Endothelial cell of umbilical vein (primary cell): ENCODE data around the gene GSTP1.
"Not testable (repeated sequence)": the region's sequence is repeated elsewhere in the genome, so short reads cannot be mapped to it uniquely, and the experiment has no call there.

Source experiments
- EZH2 ChIP-seq: IDR thresholded peaks from 2 replicates; pipeline ENCODE4 v1.6.1; 2012; ENCODE audit warnings: borderline replicate concordance, low read depth, mild to moderate bottlenecking, moderate library complexity, low read length, inconsistent platforms; ENCODE audit not compliant: severe bottlenecking
- JUN ChIP-seq: IDR thresholded peaks from 2 replicates; pipeline ENCODE4 v1.6.1; 2011; ENCODE audit warnings: borderline replicate concordance, low read depth; ENCODE audit not compliant: insufficient read length, insufficient read depth
- MAX ChIP-seq: IDR thresholded peaks from 2 replicates; pipeline ENCODE4 v1.6.1; 2011; ENCODE audit not compliant: insufficient read depth, insufficient read length
- POLR2A ChIP-seq: IDR thresholded peaks from 2 replicates; pipeline ENCODE4 v1.6.1; 2012; ENCODE audit warnings: low read depth, mild to moderate bottlenecking, control low read depth, low read length
- POLR2AphosphoS5 ChIP-seq: IDR thresholded peaks from 2 replicates; pipeline ENCODE4 v1.6.1; 2012; ENCODE audit warnings: low read depth, mild to moderate bottlenecking, control low read depth, low read length, moderate library complexity; ENCODE audit not compliant: insufficient read depth
- TF ChIP-seq, protein P1 (sequence below), 2 donors: IDR thresholded peaks; 1 replicate in 1 of 2; 2 replicates in 1 of 2; pipeline ENCODE4 v1.5.1; 2011; ENCODE audit warnings: low read length in 2 of 2, mild to moderate bottlenecking in 2 of 2, moderate library complexity in 2 of 2, control low read depth in 1 of 2, inconsistent platforms in 1 of 2, low read depth in 1 of 2; ENCODE audit not compliant: insufficient read depth in 1 of 2; ENCODE audit errors: extremely low read depth in 1 of 2

DNA sequence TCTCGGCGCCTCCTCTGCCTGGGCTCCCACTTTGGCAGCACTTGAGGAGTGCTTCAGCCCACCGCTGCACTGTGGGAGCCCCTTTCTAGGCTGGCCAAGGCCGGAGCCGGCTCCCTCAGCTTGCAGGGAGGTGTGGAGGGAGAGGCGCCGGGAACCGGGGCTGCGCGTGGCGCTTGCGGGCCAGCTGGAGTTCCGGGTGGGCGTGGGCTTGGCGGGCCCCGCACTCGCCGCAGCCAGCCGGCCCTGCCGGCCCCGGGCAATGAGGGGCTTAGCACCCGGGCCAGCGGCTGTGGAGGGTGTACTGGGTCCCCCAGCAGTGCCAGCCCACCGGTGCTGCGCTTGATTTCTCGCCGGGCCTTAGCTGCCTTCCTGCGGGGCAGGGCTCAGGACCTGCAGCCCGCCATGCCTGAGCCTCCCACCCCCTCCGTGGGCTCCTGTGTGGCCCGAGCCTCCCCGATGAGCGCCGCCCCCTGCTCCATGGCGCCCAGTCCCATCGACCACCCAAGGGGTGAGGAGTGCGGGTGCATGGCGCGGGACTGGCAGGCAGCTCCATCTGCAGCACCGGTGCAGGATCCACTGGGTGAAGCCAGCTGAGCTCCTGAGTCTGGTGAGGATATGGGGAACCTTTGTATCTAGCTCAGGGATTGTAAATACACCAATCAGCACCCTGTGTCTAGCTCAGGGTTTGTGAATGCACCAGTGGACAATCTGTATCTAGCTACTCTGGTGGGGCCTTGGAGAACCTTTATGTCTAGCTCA is 35.5 kb downstream of the GSTP1 start:
- not testable (repeated sequence) for TF ChIP-seq POLR2A, POLR2AphosphoS5, EZH2, JUN, MAX
- TF ChIP-seq, protein P1, sequence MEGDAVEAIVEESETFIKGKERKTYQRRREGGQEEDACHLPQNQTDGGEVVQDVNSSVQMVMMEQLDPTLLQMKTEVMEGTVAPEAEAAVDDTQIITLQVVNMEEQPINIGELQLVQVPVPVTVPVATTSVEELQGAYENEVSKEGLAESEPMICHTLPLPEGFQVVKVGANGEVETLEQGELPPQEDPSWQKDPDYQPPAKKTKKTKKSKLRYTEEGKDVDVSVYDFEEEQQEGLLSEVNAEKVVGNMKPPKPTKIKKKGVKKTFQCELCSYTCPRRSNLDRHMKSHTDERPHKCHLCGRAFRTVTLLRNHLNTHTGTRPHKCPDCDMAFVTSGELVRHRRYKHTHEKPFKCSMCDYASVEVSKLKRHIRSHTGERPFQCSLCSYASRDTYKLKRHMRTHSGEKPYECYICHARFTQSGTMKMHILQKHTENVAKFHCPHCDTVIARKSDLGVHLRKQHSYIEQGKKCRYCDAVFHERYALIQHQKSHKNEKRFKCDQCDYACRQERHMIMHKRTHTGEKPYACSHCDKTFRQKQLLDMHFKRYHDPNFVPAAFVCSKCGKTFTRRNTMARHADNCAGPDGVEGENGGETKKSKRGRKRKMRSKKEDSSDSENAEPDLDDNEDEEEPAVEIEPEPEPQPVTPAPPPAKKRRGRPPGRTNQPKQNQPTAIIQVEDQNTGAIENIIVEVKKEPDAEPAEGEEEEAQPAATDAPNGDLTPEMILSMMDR (IDR thresholded peaks at IDR 0.05; ENCODE audit: extremely low read depth in 1 of 2, insufficient read depth in 1 of 2, low read depth in 1 of 2, low read length in 2 of 2) = not testable (repeated sequence)
